ENCODE measurements around the gene NPFFR1. TPM values are rescaled to one million over a fixed set of nuclear protein-coding genes. Genes with fewer than 3 reads are reported as not detected.

NPFFR1 gene
- total RNA-seq, 1 experiment from 2014 or later: 0.05 TPM

- ATAC-seq (no peak), DNase-seq (ENCODE audit: low read depth, low spot score) (no peak)
- in situ Hi-C loops (cut with HindIII; ENCODE audit: low pct_unique_long_range_greater_than_20kb, low sequenced_read_pairs) (no loop called here), intact Hi-C loops (cut with micrococcal nuclease; ENCODE audit: unreplicated experiment) (no loop called here)
- no peak overlapping the region for H3K27ac ChIP-seq (ENCODE audit: low read length)
- ChIA-PET POLR2A (no interaction called here), CTCF (interaction anchor here (0.6 to 1.6 kb wide), 3 partner anchors 66 to 190 kb away, joined by 4 to 5 read pairs (median 4); no protein-coding TSS in a partner anchor)
- TF ChIP-seq SIN3A (IDR thresholded peaks at IDR 0.05; ENCODE audit: borderline replicate concordance, insufficient read depth, low read depth, low read length) (no peak), TCF7L2 (IDR thresholded peaks at IDR 0.05; ENCODE audit: low read depth, low read length) (no peak), CTCF (IDR thresholded peaks at IDR 0.05) (no peak), POLR2AphosphoS5 (IDR thresholded peaks at IDR 0.05; ENCODE audit: low read depth, low read length) (no peak), REST (IDR thresholded peaks at IDR 0.05; ENCODE audit: insufficient read depth in 1 of 2, low read depth in 2 of 2, low read length in 1 of 2) (no peak)
- H3K4me3 ChIP-seq (ENCODE audit: low read depth in 2 of 2, low read length in 2 of 2): no peak overlapping the region
- H3K36me3 ChIP-seq (ENCODE audit: control insufficient read depth, insufficient read depth, low read length): peaks cover 13% of the 10 kb centered on the region
- no TSS peak for BruUV-seq (replicated peaks)
- no peaks in the 10 kb centered on the region for H3K4me1 ChIP-seq (ENCODE audit: control insufficient read depth, insufficient read depth, low read length)
- H3K27me3 ChIP-seq (ENCODE audit: control insufficient read depth, insufficient read depth, low read length): no peaks in the 10 kb centered on the region
- H3K9me3 ChIP-seq (ENCODE audit: control insufficient read depth, insufficient read depth, low read depth, low read length): no peaks in the 10 kb centered on the region
These were observed 84.9 kb downstream of the NPFFR1 start for GRCh38 chr10:70198696-70199466.

Other genes starting within 250 kb of the NPFFR1 start
- gene MACROH2A2, start 231.2 kb downstream of the NPFFR1 start, total RNA-seq (2021; ENCODE audit: unreplicated experiment): 3.0 TPM
- 16.6 TPM for gene AIFM2, start 151.2 kb downstream of the NPFFR1 start, total RNA-seq (2021; ENCODE audit: unreplicated experiment)
- gene TYSND1, start 137.3 kb downstream of the NPFFR1 start, total RNA-seq (2021; ENCODE audit: unreplicated experiment): 39.3 TPM
- gene SAR1A, start 113.5 kb downstream of the NPFFR1 start, total RNA-seq (2021; ENCODE audit: unreplicated experiment): 171 TPM
- gene PPA1, start 50.6 kb downstream of the NPFFR1 start, total RNA-seq (2021; ENCODE audit: unreplicated experiment): 174 TPM
- 39.3 TPM for gene LRRC20, start 98.6 kb upstream of the NPFFR1 start, total RNA-seq (2021; ENCODE audit: unreplicated experiment)
- gene EIF4EBP2, start 120.1 kb upstream of the NPFFR1 start, total RNA-seq (2021; ENCODE audit: unreplicated experiment): 48.2 TPM
- gene NODAL, start 157.7 kb upstream of the NPFFR1 start, total RNA-seq (2021; ENCODE audit: unreplicated experiment): not detected
- 3.0 TPM for gene PALD1, start 194.8 kb upstream of the NPFFR1 start, total RNA-seq (2021; ENCODE audit: unreplicated experiment)

Measured in Panc1 (cell line).